ENCODE results near the gene LCN2.

LCN2 gene

GRCh38 chr9:128193469-128194096, 44.3 kb downstream of the LCN2 start:
- no peak for DNase-seq (ENCODE audit: low read depth)
- H3K4me3 ChIP-seq (ENCODE audit: low read length): no peak overlapping the region
- TF ChIP-seq CTCF (IDR thresholded peaks at IDR 0.05; ENCODE audit: insufficient read depth, low read depth, low read length, missing control alignments): no peak

GRCh38 chr9:128201441-128202369, 52.5 kb downstream of the LCN2 start:
- no peak for TF ChIP-seq CTCF (IDR thresholded peaks at IDR 0.05; ENCODE audit: insufficient read depth, low read depth, low read length, missing control alignments)
- no peak overlapping the region for H3K4me3 ChIP-seq (ENCODE audit: low read length)
- no peak for DNase-seq (ENCODE audit: low read depth)

- TF ChIP-seq CTCF (IDR thresholded peaks at IDR 0.05; ENCODE audit: insufficient read depth, low read depth, low read length, missing control alignments): no peak
- no peak overlapping the region for H3K4me3 ChIP-seq (ENCODE audit: low read length)
- no peak for DNase-seq (ENCODE audit: low read depth)
Observed at GRCh38 chr9:128202648-128203023, 53.4 kb downstream of the LCN2 start.

Data from epithelial cell of esophagus (primary cell).